LNCAP (cell line): ENCODE results near the gene BCL7C.

Source experiments
- CTCF ChIP-seq: fragments of 450-650 bp; IDR thresholded peaks from 2 replicates; pipeline ENCODE4 v1.5.1; 2017; ENCODE audit warnings: mild to moderate bottlenecking

The BCL7C gene

DNA sequence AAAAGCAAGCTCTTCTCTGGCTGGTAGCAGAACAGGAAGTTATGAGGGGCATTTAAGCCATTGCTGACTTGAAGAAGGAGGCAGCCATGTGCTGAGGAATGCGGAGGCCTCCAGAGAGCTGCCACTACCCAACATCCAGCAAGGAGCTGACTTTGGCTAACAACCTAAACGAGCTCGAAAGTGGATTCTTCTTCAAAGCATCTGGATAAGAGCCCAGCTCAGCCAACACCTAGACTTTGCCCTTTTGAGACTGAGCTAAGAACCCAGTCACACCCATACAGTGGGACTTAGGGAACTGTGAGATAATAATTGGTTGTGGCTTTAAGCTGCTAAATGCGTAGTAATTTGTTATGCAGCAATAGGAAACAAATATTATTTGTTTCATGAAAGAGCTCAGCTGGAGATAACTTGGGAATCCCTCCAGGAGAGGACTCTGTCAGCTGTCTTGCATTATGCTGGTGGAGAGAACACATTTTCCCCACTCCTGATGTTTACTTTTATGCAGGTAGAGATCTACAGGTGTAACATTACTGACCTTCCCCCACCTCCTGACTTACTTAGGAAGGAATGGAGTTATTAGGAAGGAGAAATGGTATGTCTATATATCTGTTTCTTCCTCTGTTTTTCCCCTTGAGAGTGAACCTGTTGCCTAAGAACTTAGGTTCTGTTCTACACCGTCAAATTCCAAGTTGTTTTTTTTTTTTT is 54.2 kb downstream of the BCL7C start:
- TF ChIP-seq CTCF: no peak

GRCh38 chr16:30838876-30839471 is 54.9 kb downstream of the BCL7C start:
- no peak for TF ChIP-seq CTCF

GRCh38 chr16:30837904-30838303 is 56.0 kb downstream of the BCL7C start:
- no peak for TF ChIP-seq CTCF
